GM23248 (cell line): ENCODE results near the gene ACTA1. TPM values are rescaled to one million over a fixed set of nuclear protein-coding genes. Genes with fewer than 3 reads are reported as not detected.

Source experiments
- DNase-seq: peaks from one replicate; pipeline ENCODE4 v3.0.0-alpha.2; 2015
- H2AFZ ChIP-seq: fragments of 200-600 bp; sonication (generic); 2 replicates; pipeline ENCODE4 v1.6.1; 2016; ENCODE audit warnings: antibody characterized with exemption
- H3F3A ChIP-seq: fragments of 200-600 bp; sonication (generic); 2 replicates; pipeline ENCODE4 v1.6.1; 2016; ENCODE audit warnings: mild to moderate bottlenecking, antibody characterized with exemption, mixed run types; ENCODE audit not compliant: insufficient read depth
- H3K27ac ChIP-seq: fragments of 200-600 bp; sonication (generic); 2 replicates; pipeline ENCODE4 v1.5.1; 2016; ENCODE audit warnings: mild to moderate bottlenecking
- H3K27me3 ChIP-seq: fragments of 200-600 bp; sonication (generic); replicated peaks from 2 replicates; pipeline ENCODE4 v1.6.1; 2016; ENCODE audit warnings: mild to moderate bottlenecking; ENCODE audit not compliant: insufficient read depth
- H3K36me3 ChIP-seq: fragments of 200-600 bp; sonication (generic); 2 replicates; pipeline ENCODE4 v1.6.1; 2016; ENCODE audit warnings: low read depth, mild to moderate bottlenecking
- H3K4me1 ChIP-seq: fragments of 200-600 bp; sonication (generic); 2 replicates; pipeline ENCODE4 v1.6.1; 2016; ENCODE audit warnings: mild to moderate bottlenecking; ENCODE audit not compliant: insufficient read depth
- H3K4me2 ChIP-seq: fragments of 200-600 bp; sonication (generic); one replicate; pipeline ENCODE4 v1.6.1; 2016; ENCODE audit warnings: mild to moderate bottlenecking; ENCODE audit not compliant: unreplicated experiment
- H3K4me3 ChIP-seq: fragments of 200-600 bp; sonication (generic); 2 replicates; pipeline ENCODE4 v1.5.1; 2016; ENCODE audit warnings: mild to moderate bottlenecking
- H3K79me2 ChIP-seq: fragments of 200-600 bp; sonication (generic); 2 replicates; pipeline ENCODE4 v1.6.1; 2016; ENCODE audit warnings: mild to moderate bottlenecking; ENCODE audit not compliant: insufficient read depth
- H3K9ac ChIP-seq: fragments of 200-600 bp; sonication (generic); 2 replicates; pipeline ENCODE4 v1.6.1; 2016; ENCODE audit warnings: mild to moderate bottlenecking
- H3K9me2 ChIP-seq: fragments of 200-600 bp; sonication (generic); 2 replicates; pipeline ENCODE4 v1.6.1; 2016; ENCODE audit warnings: mixed run types, mild to moderate bottlenecking, moderate library complexity; ENCODE audit not compliant: insufficient read depth
- H3K9me3 ChIP-seq: fragments of 200-600 bp; sonication (generic); one replicate; pipeline ENCODE4 v1.6.1; 2017; ENCODE audit warnings: low read depth
- H4K20me1 ChIP-seq: fragments of 200-600 bp; sonication (generic); 2 replicates; pipeline ENCODE4 v1.6.0; 2016; ENCODE audit not compliant: insufficient read depth
- EZH2 ChIP-seq: fragments of 200-600 bp; sonication (generic); IDR thresholded peaks from 2 replicates; pipeline ENCODE4 v1.6.1; 2018; ENCODE audit warnings: antibody characterized with exemption, mild to moderate bottlenecking; ENCODE audit not compliant: insufficient read depth, poor library complexity, severe bottlenecking
- EZH2phosphoT487 ChIP-seq: fragments of 200-600 bp; sonication (generic); IDR thresholded peaks from 2 replicates; pipeline ENCODE4 v1.6.1; 2018; ENCODE audit warnings: antibody characterized with exemption, moderate library complexity, mild to moderate bottlenecking, low read depth; ENCODE audit not compliant: insufficient read depth
- WGBS, 2 experiments: methylation state at CpG; one replicate each; pipeline ENCODE4 v1.1.6; 2015 to 2017; ENCODE audit warnings: low lambda C conversion rate in 2 of 2, low coverage in 1 of 2; ENCODE audit errors: missing lambda C conversion rate in 2 of 2; 5-methylcytosine and 5-hydroxymethylcytosine counted together
- in situ Hi-C: fragments of 300-500 bp; cut with MboI; formaldehyde crosslinking; loops from 2 replicates; pipeline ENCODE4 v1.15.0; 2020
- polyA plus RNA-seq: library from polyadenylated mRNA; unstranded; fragments of >200 nt; fragmentation: Nextera tagmentation; extraction: Ambion mirVana; gene quantifications from 2 replicates; pipeline ENCODE4 v1.2.1, GENCODE V29; 2016
- small RNA-seq: library from RNA; depleted of rRNA; stranded (forward); fragments of <200 nt; gene quantifications from one replicate; pipeline ENCODE3, GENCODE V24; 2014; ENCODE audit warnings: low read depth, low replicate concordance
- total RNA-seq: library from RNA; depleted of rRNA; stranded (reverse); fragments of >200 nt; shearing (Covaris generic); gene quantifications from 2 replicates; pipeline ENCODE4 v1.2.3, GENCODE V29; 2014; rRNA removed

Gene ACTA1
- total and polyA plus RNA-seq, 2 experiments from 2014 or later, result 0.22 TPM; not detected in 1

DNA sequence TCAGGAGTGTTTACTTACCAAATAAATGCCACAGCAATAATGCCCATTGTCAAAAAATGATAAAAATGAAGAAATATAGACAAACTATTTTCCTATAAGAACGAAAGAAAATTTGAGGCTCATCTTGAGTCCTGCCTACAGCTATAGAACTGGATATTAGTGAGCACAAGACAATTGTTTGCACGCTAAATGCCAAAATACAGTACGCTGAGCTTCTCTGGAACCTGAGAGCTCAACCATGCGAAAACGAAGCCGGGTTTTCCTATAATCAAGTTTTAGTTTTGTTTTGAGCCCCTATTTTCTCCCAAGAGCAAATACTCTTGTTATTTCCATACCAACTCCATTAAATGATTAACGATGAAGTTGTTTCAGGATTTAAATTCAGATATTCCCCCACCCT is 49.1 kb downstream of the ACTA1 start:
- Histone ChIP-seq H3K27me3 (peaks cover 5% of the 10 kb centered on the region; the same call in 1 of the 2 replicates), H3F3A (peaks cover 11% of the 10 kb centered on the region; the same call in 1 of the 2 replicates), H3K9me3 (no peaks in the 10 kb centered on the region), H3K9ac (no peak overlapping the region), H3K4me1 (peaks cover 8% of the 10 kb centered on the region), H2AFZ (no peak overlapping the region), H3K79me2 (no peaks in the 10 kb centered on the region), H4K20me1 (no peaks in the 10 kb centered on the region), H3K4me2 (no peak overlapping the region), H3K36me3 (no peaks in the 10 kb centered on the region), H3K9me2 (no peaks in the 10 kb centered on the region), H3K4me3 (no peak overlapping the region), H3K27ac (no peak overlapping the region)
- TF ChIP-seq EZH2phosphoT487 (no peak), EZH2 (no peak)
- WGBS, 2 experiments, result 63 to 64% methylated on average over 7 of the region's 7 CpGs
- DNase-seq, result no peak
- in situ Hi-C loops, result no loop called here

GRCh38 chr1:229383961-229384360 is 49.9 kb downstream of the ACTA1 start:
- Histone ChIP-seq H3F3A (0 out of 2 replicates have a peak, but pooled peaks cover 3% of the 10 kb centered on the region), H3K9me2 (no peaks in the 10 kb centered on the region), H3K27ac (no peak overlapping the region), H3K4me3 (no peak overlapping the region), H3K4me2 (no peak overlapping the region), H2AFZ (no peak overlapping the region), H3K9ac (no peak overlapping the region), H3K4me1 (peaks cover 3% of the 10 kb centered on the region; the same call in 1 of the 2 replicates), H3K27me3 (peaks cover 9% of the 10 kb centered on the region; the same call in 1 of the 2 replicates), H4K20me1 (no peaks in the 10 kb centered on the region), H3K36me3 (no peaks in the 10 kb centered on the region), H3K79me2 (no peaks in the 10 kb centered on the region), H3K9me3 (no peaks in the 10 kb centered on the region)
- TF ChIP-seq EZH2 (no peak), EZH2phosphoT487 (no peak)
- WGBS, 2 experiments, result 66 to 72% methylated on average over 5 of the region's 5 CpGs
- no peak for DNase-seq
- in situ Hi-C loops, result no loop called here

- H4K20me1 ChIP-seq, result no peaks in the 10 kb centered on the region
- no peaks in the 10 kb centered on the region for H3K9me3 ChIP-seq
- DNase-seq, result no peak
- no peaks in the 10 kb centered on the region for H3K9me2 ChIP-seq
- in situ Hi-C loops, result no loop called here
- no peak overlapping the region for H3K27ac ChIP-seq
- no peak overlapping the region for H3K4me2 ChIP-seq
- no peak overlapping the region for H3K4me3 ChIP-seq
- H3K4me1 ChIP-seq, result no peaks in the 10 kb centered on the region
- WGBS, 2 experiments, result 84 to 89% methylated on average over 3 of the region's 3 CpGs
- H2AFZ ChIP-seq, result no peak overlapping the region
- no peak for TF ChIP-seq EZH2phosphoT487
- TF ChIP-seq EZH2, result no peak
- peaks cover 9% of the 10 kb centered on the region; the same call in 1 of the 2 replicates for H3K27me3 ChIP-seq
- no peaks in the 10 kb centered on the region for H3K36me3 ChIP-seq
- no peaks in the 10 kb centered on the region for H3K79me2 ChIP-seq
- H3K9ac ChIP-seq, result no peak overlapping the region
- H3F3A ChIP-seq, result no peaks in the 10 kb centered on the region
These were observed 50.7 kb downstream of the ACTA1 start for GRCh38 chr1:229383188-229383587.

Small RNA genes lying within 50 kb of the gene (small RNA-seq; reads per million reads assigned to genes)
- gene RN7SKP276 (not detected), gene RNU6-180P (0.19 reads per million)

Other genes starting within 250 kb of the ACTA1 start
- 36.7 and 43.4 TPM in 2 replicates for gene RAB4A, start 163.0 kb downstream of the ACTA1 start, total RNA-seq
- 47.2 and 52.9 TPM in 2 replicates for gene RAB4A, start 163.0 kb downstream of the ACTA1 start, polyA plus RNA-seq
- 7.8 and 9.0 TPM in 2 replicates for gene CCSAP, start 91.0 kb downstream of the ACTA1 start, total RNA-seq
- gene CCSAP, start 91.0 kb downstream of the ACTA1 start, polyA plus RNA-seq, result 3.4 and 3.5 TPM in 2 replicates
- gene NUP133, start 74.2 kb upstream of the ACTA1 start, total RNA-seq, result 26.6 and 29.1 TPM in 2 replicates
- 16.6 and 16.7 TPM in 2 replicates for gene NUP133, start 74.2 kb upstream of the ACTA1 start, polyA plus RNA-seq
- gene ABCB10, start 124.6 kb upstream of the ACTA1 start, total RNA-seq, result 19.0 and 25.2 TPM in 2 replicates
- 7.4 and 7.6 TPM in 2 replicates for gene ABCB10, start 124.6 kb upstream of the ACTA1 start, polyA plus RNA-seq
- gene TAF5L, start 192.0 kb upstream of the ACTA1 start, total RNA-seq, result 13.2 and 24.2 TPM in 2 replicates
- 2.6 and 3.0 TPM in 2 replicates for gene TAF5L, start 192.0 kb upstream of the ACTA1 start, polyA plus RNA-seq
- 6.3 and 7.6 TPM in 2 replicates for gene URB2, start 192.2 kb upstream of the ACTA1 start, total RNA-seq
- 3.3 and 3.5 TPM in 2 replicates for gene URB2, start 192.2 kb upstream of the ACTA1 start, polyA plus RNA-seq